ENCODE results near the gene TMPRSS3.

DNA sequence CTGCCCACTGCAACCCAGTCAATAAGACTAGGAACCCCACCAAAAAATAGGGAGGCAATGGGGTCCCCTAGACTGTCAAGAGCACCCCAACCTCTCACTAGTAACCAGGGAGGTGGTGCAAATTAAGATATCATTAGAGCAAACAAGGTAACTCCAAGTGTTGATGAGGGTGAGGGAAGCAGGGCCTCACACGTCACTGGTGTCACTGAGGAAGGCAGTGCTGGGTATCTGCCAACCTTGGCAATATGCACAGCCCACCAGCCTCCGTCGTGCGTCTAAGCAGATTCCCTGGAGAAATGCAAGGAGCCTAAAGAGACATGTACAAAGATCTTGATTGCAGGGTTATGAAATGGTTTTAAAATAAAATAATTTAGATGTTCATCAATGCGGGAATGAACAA, 11.6 kb upstream of the TMPRSS3 start:
- TF ChIP-seq, protein P1, sequence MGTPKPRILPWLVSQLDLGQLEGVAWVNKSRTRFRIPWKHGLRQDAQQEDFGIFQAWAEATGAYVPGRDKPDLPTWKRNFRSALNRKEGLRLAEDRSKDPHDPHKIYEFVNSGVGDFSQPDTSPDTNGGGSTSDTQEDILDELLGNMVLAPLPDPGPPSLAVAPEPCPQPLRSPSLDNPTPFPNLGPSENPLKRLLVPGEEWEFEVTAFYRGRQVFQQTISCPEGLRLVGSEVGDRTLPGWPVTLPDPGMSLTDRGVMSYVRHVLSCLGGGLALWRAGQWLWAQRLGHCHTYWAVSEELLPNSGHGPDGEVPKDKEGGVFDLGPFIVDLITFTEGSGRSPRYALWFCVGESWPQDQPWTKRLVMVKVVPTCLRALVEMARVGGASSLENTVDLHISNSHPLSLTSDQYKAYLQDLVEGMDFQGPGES (IDR thresholded peaks at IDR 0.05; ENCODE audit: low read depth, low read length), result no peak
- TF ChIP-seq, protein P2, sequence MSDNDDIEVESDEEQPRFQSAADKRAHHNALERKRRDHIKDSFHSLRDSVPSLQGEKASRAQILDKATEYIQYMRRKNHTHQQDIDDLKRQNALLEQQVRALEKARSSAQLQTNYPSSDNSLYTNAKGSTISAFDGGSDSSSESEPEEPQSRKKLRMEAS (IDR thresholded peaks at IDR 0.05; ENCODE audit: low read depth), result no peak
- no peak for TF ChIP-seq CHD2 (IDR thresholded peaks at IDR 0.05; ENCODE audit: low read length, partially characterized antibody)
- TF ChIP-seq RFX5 (IDR thresholded peaks at IDR 0.05; ENCODE audit: low read length), result no peak
- TF ChIP-seq, protein P3, sequence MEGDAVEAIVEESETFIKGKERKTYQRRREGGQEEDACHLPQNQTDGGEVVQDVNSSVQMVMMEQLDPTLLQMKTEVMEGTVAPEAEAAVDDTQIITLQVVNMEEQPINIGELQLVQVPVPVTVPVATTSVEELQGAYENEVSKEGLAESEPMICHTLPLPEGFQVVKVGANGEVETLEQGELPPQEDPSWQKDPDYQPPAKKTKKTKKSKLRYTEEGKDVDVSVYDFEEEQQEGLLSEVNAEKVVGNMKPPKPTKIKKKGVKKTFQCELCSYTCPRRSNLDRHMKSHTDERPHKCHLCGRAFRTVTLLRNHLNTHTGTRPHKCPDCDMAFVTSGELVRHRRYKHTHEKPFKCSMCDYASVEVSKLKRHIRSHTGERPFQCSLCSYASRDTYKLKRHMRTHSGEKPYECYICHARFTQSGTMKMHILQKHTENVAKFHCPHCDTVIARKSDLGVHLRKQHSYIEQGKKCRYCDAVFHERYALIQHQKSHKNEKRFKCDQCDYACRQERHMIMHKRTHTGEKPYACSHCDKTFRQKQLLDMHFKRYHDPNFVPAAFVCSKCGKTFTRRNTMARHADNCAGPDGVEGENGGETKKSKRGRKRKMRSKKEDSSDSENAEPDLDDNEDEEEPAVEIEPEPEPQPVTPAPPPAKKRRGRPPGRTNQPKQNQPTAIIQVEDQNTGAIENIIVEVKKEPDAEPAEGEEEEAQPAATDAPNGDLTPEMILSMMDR (IDR thresholded peaks at IDR 0.05), result no peak
- no peak for TF ChIP-seq SIN3A (IDR thresholded peaks at IDR 0.05; ENCODE audit: borderline replicate concordance, low read depth, low read length)
